CD4-positive, alpha-beta T cell treated with Interleukin-21 for 1 hour (primary cell): ENCODE measurements around the gene IL1RL2.

Source experiments
- DNase-seq: peaks from one replicate; pipeline ENCODE4 v3.0.0-alpha.2; 2020

The IL1RL2 gene

DNA sequence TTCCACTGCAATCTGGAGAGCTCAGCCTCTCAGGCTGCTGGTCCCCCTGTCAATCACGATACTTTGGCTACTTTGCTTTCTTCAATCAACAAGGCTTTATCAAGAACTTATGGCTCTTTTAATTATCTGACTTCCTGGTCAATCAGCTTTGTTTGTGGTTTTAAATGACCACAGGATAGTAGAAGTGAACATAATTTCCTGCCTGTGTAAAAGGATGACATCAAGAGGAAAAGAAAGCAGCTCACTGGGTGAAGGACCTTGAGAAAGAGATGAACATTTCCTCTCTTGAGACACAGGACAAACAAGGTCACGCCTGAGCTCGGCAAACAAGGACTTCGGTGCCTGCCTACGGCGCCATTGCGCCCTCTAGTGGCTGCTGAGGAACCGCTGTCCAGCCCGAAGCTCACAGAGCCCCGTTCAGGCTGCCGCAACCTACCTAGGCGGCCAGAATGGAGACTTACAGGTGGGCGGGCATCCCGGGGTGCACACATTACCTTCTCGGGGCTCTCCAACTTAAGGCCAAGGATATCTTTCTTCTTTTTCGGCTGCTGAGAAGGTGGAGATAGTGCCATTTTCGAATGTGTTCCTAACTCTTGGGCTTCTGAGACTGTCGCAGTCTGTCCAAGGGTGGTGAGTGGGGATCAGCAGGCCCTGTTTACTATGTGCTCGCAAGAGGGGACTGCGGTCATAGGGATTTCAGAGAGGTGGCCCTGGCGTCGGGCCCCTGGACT is 54.0 kb downstream of the IL1RL2 start:
- DNase-seq, result peak; percentile 83

DNA sequence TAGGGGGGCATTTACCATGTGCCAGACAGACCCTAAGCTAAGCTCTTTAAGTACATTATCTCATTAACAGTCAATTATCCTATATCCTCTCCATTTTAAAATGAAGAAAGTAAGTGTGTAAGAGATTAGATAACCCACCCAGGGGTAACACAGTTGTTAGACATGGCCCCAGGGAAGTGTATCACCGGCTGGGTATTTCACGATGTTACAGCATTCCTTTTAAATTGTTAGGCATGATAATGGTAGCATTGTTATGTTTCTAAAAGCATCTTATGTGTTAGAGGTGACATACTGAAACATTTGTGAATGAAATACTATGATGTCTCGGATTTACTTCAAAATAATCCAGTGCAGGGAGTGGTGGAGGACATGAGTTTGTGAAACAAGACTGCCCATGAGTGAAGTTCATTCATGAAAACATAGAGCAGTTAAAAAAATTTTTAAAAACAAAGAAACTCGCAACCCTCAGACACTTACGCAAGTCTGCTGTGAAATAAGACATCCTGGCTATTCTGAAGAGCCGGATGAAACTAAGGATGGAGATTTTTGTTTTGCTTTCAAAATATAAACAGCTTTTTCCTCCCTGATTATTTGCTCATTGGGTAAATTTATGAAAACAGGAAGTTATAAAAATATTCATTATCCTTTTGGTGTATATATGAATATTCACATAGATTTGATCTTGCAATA is 54.9 kb downstream of the IL1RL2 start:
- DNase-seq, result no peak

DNA sequence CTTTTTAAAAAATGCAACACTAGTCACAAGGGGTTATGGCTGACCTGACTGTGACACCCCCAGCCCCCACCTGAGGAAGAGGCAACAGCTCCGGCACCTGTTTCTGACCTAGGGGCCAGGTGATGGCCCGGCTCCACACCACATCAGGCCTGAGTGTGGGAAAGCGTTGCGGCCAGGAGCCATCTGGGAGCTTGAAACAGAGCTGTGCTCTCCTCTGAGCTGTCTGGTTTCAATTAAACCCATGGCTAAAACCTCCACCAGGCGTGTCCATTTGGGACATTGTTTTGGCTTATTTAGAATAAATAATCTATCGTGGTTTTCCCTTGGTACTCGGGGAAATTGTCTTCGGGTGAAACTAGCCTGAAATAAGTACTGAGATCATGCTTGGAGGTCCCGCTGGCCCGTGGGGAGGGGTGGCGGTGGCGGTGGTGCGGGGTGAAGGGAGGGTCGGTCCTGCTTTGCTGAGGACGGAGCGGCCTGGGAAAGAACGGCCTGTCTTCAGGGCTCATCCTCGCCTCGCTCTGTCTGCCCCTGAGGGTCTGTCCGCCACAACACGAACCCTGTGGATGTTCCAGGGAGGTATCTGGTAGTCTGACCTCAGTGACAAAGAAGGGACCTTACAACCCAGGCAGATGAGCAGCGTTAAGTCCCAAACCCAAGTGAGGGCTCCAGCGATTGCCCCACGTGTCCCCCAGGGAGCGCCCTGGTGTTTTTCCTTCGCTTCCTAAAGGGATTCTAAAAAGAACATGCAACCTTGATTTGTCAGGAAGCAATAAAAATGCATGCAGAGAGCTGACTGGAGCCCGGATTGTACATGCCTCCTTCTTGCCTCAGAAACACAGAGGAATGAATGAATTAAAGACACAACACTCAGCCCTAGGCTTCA is 58.7 kb downstream of the IL1RL2 start:
- DNase-seq, result no peak

- DNase-seq, result no peak
These were observed 63.5 kb downstream of the IL1RL2 start for GRCh38 chr2:102250278-102250821.

GRCh38 chr2:102251042-102251848 is 64.4 kb downstream of the IL1RL2 start:
- peak; percentile 70 for DNase-seq

DNA sequence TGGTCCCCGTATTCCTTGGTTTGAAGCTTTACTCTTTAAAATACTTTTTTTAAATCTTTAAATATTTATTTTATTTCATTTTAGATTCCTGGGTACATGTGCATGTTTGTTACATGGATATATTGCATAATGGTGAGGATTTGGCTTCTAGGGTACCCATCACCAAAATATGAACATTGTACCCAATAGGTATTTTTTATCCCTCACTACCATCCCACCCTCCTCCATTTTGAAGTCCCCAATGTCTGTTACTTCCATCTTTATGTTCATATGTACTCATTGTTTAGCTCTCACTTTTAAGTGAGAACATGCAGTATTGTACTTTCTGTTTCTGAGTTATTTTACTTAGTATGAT is 65.0 kb downstream of the IL1RL2 start:
- DNase-seq, result no peak

GRCh38 chr2:102252236-102252635 is 65.4 kb downstream of the IL1RL2 start:
- no peak for DNase-seq

DNA sequence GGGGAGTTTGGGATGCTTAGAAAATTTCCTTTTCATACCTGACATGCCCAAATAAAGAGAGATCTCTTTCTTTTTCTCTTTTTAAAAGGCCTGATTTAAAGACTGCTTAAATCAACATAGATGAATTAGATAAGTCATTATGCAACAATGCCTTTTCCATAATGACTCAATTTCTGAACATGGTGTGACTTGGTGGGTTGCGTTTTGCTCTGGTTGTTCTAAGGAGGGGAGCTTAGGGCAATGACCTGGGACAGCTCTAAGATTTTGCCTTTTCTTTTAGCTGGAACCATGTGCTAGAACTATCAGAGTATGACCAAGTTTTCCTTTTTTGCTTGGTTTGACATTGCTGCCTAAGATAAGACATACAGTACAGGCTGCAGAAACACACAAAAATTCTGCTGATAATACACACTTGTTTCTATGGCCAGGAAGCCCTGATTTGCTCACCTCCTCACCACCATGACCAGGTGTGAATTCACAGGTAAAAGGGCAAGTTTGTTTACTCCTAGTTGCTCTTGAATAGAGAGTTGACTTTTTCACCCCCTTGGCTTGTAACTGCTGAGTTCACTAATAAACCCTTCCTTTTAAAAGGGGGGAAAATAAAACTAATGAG is 66.4 kb downstream of the IL1RL2 start:
- DNase-seq, result peak; percentile 30

- DNase-seq, result no peak
These were observed 66.9 kb downstream of the IL1RL2 start for GRCh38 chr2:102253753-102254150.

DNA sequence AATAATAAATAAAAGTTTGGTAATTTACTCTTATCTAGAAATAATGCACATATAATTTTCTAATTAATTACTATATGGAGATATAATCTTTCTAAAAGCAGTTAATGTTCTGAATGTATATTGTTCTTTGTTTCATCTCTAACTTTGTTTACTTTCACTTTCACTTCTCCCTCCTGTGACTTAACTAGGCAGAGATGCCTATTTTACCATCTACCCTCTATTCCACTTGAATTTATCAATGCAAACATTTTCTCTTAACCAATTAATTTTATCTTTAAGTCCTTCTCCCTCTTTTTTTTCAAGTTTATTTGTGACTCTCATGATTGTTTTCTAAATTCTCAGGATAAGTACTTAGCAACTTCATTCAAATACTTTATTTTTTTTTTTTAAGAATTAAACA is 69.5 kb downstream of the IL1RL2 start:
- peak; percentile 28 for DNase-seq

DNA sequence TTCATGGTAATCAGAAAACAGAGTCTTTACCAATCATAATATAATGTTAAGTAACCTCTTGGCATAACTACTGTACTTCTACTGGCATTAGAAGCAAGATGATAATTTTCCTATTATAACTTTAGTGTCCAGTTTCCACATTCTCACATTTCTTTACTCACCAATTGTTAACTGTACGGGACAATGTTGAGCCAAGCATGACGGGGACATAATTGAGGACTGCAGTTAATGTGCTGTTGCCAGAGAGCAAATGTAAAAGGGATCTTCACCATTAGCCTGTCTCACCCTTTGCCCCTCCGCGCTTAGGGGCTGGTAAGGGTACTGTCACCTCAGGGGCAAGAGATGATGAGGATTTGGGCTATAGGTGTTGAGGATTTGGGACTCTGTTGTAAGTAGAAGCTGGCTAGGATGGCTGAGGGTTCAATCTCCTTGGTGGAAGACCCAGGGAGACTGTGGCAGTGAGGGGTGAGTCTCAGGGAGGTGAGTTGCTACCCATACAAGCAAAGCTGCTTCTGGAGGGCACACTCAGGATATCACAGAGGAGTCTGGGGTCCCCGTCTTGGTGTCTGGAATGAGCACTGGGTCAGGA is 70.1 kb downstream of the IL1RL2 start:
- no peak for DNase-seq

- no peak for DNase-seq
These were observed 71.2 kb downstream of the IL1RL2 start for GRCh38 chr2:102258025-102258385.

DNA sequence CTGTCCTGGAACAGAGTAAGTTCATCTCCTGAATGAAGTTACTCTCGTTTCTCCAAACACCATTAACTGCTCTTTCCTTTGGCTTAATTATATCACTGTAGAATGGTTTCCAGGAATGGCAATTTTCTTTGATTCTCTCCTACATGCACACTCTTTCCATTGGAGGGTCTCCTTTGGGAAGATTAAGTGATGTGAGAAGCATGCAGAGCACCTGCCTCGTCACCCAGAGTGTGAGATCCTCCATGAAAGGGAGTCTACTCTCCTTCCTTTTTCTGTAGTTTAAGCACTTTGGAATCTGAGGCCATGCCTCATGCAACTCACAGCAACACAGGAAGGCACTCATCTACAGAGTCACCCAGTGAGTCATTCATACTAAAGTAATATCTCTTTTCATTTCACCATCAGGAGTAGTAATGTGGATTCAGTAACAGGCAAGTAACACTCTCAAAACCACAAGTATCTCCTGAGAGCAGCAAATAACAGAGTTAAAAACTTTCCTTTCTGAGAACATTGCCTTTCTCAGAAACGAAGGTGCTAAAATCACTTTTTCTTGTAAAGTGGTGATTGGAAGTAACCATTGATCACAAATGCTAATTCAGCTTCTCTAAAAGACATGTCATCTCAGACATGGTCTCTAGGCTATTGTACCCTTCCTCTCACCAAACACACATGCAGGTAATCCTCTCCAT is 71.7 kb downstream of the IL1RL2 start:
- DNase-seq, result no peak

DNA sequence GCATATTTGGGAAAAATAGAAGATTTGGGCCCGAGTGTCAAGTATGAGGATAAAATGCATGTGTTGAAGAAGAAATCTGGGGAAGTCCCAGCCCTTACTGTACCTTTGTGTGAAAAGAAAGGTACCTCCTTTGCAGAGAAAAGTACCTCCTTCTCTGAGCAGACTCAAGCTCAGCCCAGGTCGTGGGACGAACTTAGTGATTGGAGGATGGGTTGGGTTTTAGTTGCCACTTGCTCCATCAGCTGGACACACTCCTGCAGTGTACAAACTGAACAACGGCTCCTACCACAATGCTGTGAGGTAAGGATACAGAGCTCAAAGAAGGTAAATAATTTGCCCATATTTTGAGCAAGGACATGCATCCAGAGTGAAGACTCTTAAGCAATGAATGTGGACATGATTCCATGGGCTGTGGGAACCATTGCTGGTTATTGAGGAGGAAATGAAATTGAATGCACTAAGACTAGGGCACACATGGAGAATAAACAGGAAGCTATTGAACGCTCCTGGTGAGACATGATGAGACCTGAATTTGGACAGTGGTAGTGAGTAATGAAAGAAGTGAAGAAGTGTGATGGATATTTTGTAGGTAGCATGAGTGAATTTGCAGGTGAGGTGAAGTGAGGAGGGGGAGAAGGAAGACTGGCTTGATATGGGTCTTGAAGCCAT is 74.8 kb downstream of the IL1RL2 start:
- DNase-seq, result no peak

DNA sequence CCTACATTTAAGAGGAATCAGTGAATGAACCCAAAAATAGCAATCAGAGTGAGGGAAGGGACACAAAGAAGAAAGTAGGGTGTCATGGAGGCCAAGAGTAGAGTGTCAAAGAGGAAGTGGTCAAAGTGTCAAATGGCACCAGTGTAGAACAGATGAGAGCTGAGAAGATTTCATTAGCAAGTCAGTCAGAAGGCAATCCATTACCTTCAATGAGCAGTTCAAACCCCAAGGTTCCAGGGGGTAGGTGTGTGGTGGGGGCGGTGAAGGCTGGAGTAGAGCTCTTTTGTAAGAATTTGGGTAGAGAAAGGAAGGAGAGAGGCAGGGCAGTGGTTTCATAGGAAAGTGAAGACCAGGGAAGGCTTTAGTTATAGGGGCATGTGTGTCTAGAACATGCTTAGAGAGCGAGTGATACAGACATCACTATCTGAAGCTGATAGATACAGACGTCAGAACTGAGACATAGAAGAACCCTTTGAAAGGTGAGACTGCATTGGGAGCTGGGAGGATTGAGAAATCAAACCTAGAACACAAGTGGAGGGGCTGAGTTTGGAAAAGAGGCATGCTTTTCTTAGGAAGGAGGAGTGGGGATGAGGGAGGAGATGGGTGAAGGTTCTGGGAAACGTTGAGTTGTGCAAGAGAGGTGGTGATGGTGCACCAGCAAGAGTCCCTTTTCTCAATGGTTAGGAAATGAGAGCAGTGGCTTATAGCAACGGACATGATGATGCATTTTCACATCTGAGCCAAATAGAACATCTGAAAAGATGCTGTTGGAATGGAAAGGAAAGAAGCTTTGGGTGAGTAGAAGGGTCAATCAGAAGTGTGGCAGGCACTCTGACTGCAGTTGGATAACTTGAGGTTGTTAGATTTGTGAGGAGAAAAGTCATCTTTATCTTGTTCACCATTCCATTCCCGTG is 75.7 kb downstream of the IL1RL2 start:
- no peak for DNase-seq

DNA sequence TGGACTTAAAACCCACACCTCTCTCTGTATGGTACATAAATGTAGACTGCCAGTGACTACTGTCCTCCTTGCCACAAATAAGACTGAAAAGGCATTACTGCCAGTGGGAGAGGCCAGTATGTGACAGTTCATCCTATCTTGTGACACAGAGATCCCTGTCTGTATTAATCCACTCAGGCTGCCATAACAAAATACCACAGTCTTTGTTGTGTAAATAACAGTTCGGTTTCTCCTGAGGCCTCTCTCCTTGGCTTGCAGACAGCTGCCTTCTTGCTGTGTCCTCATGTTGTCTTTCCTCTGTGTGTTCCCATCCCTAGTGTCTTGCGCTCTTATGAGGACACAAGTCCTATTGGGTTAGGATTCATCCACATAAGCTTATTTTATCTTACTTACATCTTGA is 78.1 kb downstream of the IL1RL2 start:
- DNase-seq, result no peak

DNA sequence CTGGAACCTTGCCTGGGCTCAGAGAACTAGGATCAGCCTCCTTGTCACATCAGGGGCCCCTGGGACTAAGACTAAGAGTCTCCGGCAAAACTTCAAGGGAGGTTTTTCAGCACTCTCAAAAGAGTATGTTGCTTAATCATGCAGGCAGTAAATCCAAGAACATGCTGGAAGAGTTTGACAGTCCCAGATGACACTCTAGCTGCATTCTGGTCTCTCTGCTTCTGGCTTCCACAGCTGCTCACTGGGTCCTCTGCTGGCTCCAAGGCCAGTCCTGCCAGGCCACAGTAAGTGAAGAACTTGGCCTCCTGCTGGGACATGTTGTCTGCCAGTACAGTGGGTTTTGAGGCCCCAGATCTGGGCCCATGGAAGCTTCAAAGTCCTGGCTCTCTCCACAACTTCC is 79.4 kb downstream of the IL1RL2 start:
- no peak for DNase-seq

DNA sequence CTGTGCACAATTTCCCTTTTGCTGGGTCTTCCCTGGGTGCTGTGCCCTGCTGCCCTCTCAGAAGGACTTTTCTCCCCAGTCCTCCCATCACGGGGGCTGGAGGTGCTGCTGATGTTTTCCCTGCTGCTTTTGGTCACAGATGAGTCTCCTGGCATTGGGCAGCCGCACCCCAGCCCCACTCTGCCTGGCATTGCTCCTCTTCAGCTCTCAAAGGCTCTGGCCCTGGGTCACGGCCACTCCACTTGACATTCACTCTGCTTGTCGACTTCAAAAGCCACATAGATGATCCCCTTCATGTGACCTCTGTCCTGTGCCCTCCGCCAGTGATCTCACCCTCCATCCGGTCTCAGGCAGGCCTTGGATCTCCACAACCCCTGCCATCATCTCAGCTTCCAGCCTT is 81.0 kb downstream of the IL1RL2 start:
- DNase-seq, result no peak

DNA sequence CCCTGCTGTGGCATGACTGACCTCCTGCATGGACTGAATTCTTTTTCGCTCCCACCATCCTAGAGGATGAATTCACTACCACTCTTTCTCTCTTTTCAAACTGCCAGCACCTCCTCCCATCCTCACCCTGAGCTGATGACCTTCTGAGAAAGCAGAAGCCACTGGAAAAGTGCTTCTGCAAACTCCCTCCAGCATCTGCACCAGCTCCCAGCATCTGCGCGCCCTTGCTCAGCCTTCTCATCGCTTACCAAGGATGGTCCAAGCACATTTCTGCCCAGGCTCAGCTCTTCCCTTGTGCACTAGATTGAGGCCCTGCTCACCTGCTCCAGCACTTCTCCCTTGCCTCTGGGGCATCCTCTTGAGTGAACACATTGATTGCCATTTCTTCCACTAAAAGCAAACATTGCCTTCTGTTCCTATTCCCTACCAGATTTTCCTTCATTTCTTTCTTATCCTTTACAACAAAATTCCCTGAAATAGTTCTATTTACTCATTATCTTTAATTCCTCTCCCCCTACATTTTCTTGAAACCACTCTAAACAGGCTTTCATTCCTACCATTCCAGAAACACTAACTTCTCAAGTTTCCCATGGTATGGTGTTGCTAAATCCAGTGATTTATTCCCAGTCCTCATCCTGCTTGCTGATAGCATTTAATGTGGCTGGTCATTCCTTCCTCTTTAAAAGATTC is 81.8 kb downstream of the IL1RL2 start:
- DNase-seq, result no peak
